Measurements from ENCODE around the gene LHFPL3. TPM values are rescaled to one million over a fixed set of nuclear protein-coding genes. Genes with fewer than 3 reads are reported as not detected.

Gene LHFPL3
- total RNA-seq, 1 experiment from 2014 or later, result not detected

- Histone ChIP-seq H4K91ac (ENCODE audit: insufficient read length, low read depth, low read length) (no peak overlapping the region), H3K9me3 (ENCODE audit: control insufficient read depth, low read depth, low read length) (no peaks in the 10 kb centered on the region), H2BK5ac (ENCODE audit: insufficient read length, low read length) (no peak overlapping the region), H3K4ac (ENCODE audit: low read depth, low read length) (no peak overlapping the region), H3T11ph (ENCODE audit: low read length) (no peak overlapping the region), H3K4me1 (ENCODE audit: insufficient read depth, low read length) (no peaks in the 10 kb centered on the region), H2AK5ac (ENCODE audit: insufficient read length, low read length) (no peak overlapping the region), H3K23ac (ENCODE audit: insufficient read length, low read depth, low read length) (no peak overlapping the region), H3K18ac (ENCODE audit: insufficient read length, low read depth, low read length) (no peak overlapping the region), H4K20me1 (ENCODE audit: control insufficient read depth, insufficient read depth, insufficient read length) (no peaks in the 10 kb centered on the region), H2AFZ (ENCODE audit: low read length) (no peak overlapping the region), H3K27ac (ENCODE audit: insufficient read length, low read depth, low read length) (no peak overlapping the region), H4K5ac (ENCODE audit: insufficient read length, low read depth, low read length) (no peak overlapping the region), H3K4me2 (ENCODE audit: insufficient read depth, insufficient read length, low read length) (no peak overlapping the region), H3K23me2 (ENCODE audit: insufficient read length, low read depth, low read length, poor library complexity, severe bottlenecking) (no peaks in the 10 kb centered on the region), H3K79me2 (ENCODE audit: insufficient read depth, low read length) (no peaks in the 10 kb centered on the region), H2BK20ac (ENCODE audit: low read depth, low read length, poor library complexity, severe bottlenecking) (no peak overlapping the region), H2BK120ac (ENCODE audit: low read depth, low read length, poor library complexity, severe bottlenecking) (no peak overlapping the region), H3K56ac (ENCODE audit: insufficient read length, low read depth, low read length) (no peak overlapping the region), H4K8ac (replicated peaks; ENCODE audit: insufficient read length, low read depth, low read length) (no peak overlapping the region), H3K14ac (ENCODE audit: insufficient read depth, low read length) (no peak overlapping the region), H3K9ac (ENCODE audit: extremely low read depth, insufficient read length, low read length) (no peak overlapping the region), H3K79me1 (ENCODE audit: insufficient read depth, low read depth, low read length, poor library complexity, severe bottlenecking) (no peaks in the 10 kb centered on the region), H3K27me3 (ENCODE audit: insufficient read depth, low read length) (no peaks in the 10 kb centered on the region; the same call in 1 of the 2 replicates), H2BK12ac (ENCODE audit: insufficient read length, low read depth, low read length) (no peak overlapping the region), H2BK15ac (ENCODE audit: low read depth, low read length) (no peak overlapping the region)
- WGBS (ENCODE audit: extremely low coverage, insufficient read length, low lambda C conversion rate), result no CpG with 5 or more reads among the region's 1 CpG
- Mint-ChIP-seq H3K9me3 (no peaks in the 10 kb centered on the region), H3K4me1 (no peaks in the 10 kb centered on the region), H3K4me3 (no peak overlapping the region), H3K27ac (no peak overlapping the region), H3K36me3 (ENCODE audit: insufficient read depth in 1 of 3, low read depth in 3 of 3) (peaks cover 0 to 2% (median 0%) of the 10 kb centered on the region in 3 experiments; a peak in 1 of 7 replicates), H3K27me3 (ENCODE audit: low read depth) (peaks cover 3% of the 10 kb centered on the region; the same call in 1 of the 2 replicates)
- peak; percentile 32 for DNase-seq
- TF ChIP-seq CTCF (conservative IDR thresholded peaks at IDR 0.05), result no peak; the same call in 2 of the 3 replicates
Observed at GRCh38 chr7:104431930-104432329, 103.5 kb downstream of the LHFPL3 start.
